Measurements from ENCODE around the gene SLC22A23. TPM values are rescaled to one million over a fixed set of nuclear protein-coding genes. Genes with fewer than 3 reads are reported as not detected.

SLC22A23 gene
- polyA plus RNA-seq, 12 donors: 2.3 to 26.1 (median 4.1) TPM; not detected in 1

GRCh38 chr6:3321875-3322274 lies 135.0 kb downstream of the SLC22A23 start:
- DNase-seq: no peak

- no peak for DNase-seq
Measured at GRCh38 chr6:3321042-3321441, 135.8 kb downstream of the SLC22A23 start.

GRCh38 chr6:3320238-3320811 lies 136.5 kb downstream of the SLC22A23 start:
- no peak for DNase-seq

GRCh38 chr6:3319610-3320200 lies 137.1 kb downstream of the SLC22A23 start:
- no peak for DNase-seq

- DNase-seq: no peak
Measured at GRCh38 chr6:3318821-3319540, 137.9 kb downstream of the SLC22A23 start.

GRCh38 chr6:3318226-3318625 lies 138.6 kb downstream of the SLC22A23 start:
- no peak for DNase-seq

- DNase-seq: no peak
Measured at GRCh38 chr6:3317741-3318211, 139.1 kb downstream of the SLC22A23 start.

GRCh38 chr6:3316818-3317217 lies 140.0 kb downstream of the SLC22A23 start:
- no peak for DNase-seq

GRCh38 chr6:3316331-3316730 lies 140.5 kb downstream of the SLC22A23 start:
- no peak for DNase-seq

GRCh38 chr6:3315841-3316240 lies 141.0 kb downstream of the SLC22A23 start:
- no peak for DNase-seq

GRCh38 chr6:3314621-3315467 lies 142.0 kb downstream of the SLC22A23 start:
- no peak for DNase-seq

GRCh38 chr6:3314176-3314575 lies 142.7 kb downstream of the SLC22A23 start:
- no peak for DNase-seq

- no peak for DNase-seq
Measured at GRCh38 chr6:3312604-3313231, 144.1 kb downstream of the SLC22A23 start.

- DNase-seq: no peak
Measured at GRCh38 chr6:3311826-3312225, 145.0 kb downstream of the SLC22A23 start.

- DNase-seq: no peak
Measured at GRCh38 chr6:3310703-3311102, 146.1 kb downstream of the SLC22A23 start.

- DNase-seq: no peak
Measured at GRCh38 chr6:3310051-3310448, 146.8 kb downstream of the SLC22A23 start.

GRCh38 chr6:3309391-3310050 lies 147.3 kb downstream of the SLC22A23 start:
- DNase-seq: no peak

- DNase-seq: no peak
Measured at GRCh38 chr6:3308106-3308505, 148.7 kb downstream of the SLC22A23 start.

GRCh38 chr6:3307436-3307835 lies 149.4 kb downstream of the SLC22A23 start:
- no peak for DNase-seq

- DNase-seq: no peak
Measured at GRCh38 chr6:3306848-3307247, 150.0 kb downstream of the SLC22A23 start.

- DNase-seq: no peak
Measured at GRCh38 chr6:3305831-3306230, 151.0 kb downstream of the SLC22A23 start.

Data from muscle of arm (tissue), 12 donors.